Measurements from ENCODE around the gene C3orf22. TPM values are rescaled to one million over a fixed set of nuclear protein-coding genes. Genes with fewer than 3 reads are reported as not detected.

Gene C3orf22
- total and polyA plus RNA-seq, 12 donors = 0.26 TPM; not detected in 11

DNA sequence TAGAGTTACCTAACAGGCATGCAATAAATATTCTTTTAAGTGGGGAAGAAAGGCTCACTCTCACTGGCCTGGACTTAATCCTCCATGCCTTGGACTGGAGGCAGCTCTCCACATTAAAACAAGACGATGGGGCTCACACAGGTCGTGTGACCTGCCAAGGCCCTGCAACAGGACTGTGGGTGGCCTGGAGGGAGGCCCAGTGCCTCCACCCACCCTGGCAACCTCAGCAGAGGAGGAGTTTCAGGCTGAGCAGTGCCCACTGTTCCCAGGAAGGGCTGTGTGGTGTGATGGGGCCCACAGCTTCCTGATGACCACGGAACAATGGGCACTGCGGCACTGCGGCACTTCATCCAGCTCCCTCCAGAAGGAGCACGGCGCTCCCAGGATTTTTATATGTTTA is 46.7 kb downstream of the C3orf22 start:
- H3K4me3 ChIP-seq = no peak overlapping the region
- H3K4me1 ChIP-seq = peaks cover 0 to 11% (median 0%) of the 10 kb centered on the region in 9 donors
- intact Hi-C loops (cut with DNase I) = no loop called here
- no peak overlapping the region for H3K27ac ChIP-seq
- ATAC-seq (peak in 5 of 8 donors; percentile 15 to 62 (median 31)), DNase-seq (no peak)
- H3K9me3 ChIP-seq = no peaks in the 10 kb centered on the region
- TF ChIP-seq, protein P1, sequence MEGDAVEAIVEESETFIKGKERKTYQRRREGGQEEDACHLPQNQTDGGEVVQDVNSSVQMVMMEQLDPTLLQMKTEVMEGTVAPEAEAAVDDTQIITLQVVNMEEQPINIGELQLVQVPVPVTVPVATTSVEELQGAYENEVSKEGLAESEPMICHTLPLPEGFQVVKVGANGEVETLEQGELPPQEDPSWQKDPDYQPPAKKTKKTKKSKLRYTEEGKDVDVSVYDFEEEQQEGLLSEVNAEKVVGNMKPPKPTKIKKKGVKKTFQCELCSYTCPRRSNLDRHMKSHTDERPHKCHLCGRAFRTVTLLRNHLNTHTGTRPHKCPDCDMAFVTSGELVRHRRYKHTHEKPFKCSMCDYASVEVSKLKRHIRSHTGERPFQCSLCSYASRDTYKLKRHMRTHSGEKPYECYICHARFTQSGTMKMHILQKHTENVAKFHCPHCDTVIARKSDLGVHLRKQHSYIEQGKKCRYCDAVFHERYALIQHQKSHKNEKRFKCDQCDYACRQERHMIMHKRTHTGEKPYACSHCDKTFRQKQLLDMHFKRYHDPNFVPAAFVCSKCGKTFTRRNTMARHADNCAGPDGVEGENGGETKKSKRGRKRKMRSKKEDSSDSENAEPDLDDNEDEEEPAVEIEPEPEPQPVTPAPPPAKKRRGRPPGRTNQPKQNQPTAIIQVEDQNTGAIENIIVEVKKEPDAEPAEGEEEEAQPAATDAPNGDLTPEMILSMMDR (IDR thresholded peaks at IDR 0.05) = no peak
- H3K27me3 ChIP-seq = peaks cover 0 to 2% (median 0%) of the 10 kb centered on the region in 7 donors
- 66 to 73% methylated on average over 7 of the region's 7 CpGs for WGBS, 2 donors
- H3K36me3 ChIP-seq = no peaks in the 10 kb centered on the region

DNA sequence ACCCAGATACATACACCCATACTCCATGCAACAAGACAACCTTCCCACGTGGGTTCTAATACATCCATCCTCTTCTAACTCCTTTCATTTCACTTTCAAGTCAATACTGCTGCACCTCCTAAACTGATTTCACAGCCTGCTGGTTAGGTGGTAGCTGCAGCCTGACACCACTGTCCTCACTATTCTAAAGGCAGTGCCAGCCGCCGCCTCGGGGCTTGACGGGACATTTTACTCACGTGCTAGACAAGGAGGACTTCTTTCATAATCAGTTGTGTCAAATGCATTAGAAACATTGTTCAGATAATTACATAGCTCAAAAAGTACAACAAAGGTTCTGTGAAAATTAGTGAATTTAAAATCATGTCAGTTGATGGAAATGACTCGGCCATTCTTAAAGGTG is 47.4 kb downstream of the C3orf22 start:
- intact Hi-C loops (cut with DNase I) = no loop called here
- TF ChIP-seq, protein P1 (IDR thresholded peaks at IDR 0.05) = no peak
- WGBS, 2 donors = 56 to 69% methylated on average over 7 of the region's 7 CpGs
- no peak overlapping the region for H3K27ac ChIP-seq
- peaks cover 0 to 11% (median 0%) of the 10 kb centered on the region in 9 donors for H3K4me1 ChIP-seq
- H3K9me3 ChIP-seq = no peaks in the 10 kb centered on the region
- DNase-seq = no peak
- H3K4me3 ChIP-seq = no peak overlapping the region
- peak in 1 of 8 donors; percentile 37 for ATAC-seq
- no peaks in the 10 kb centered on the region for H3K36me3 ChIP-seq
- H3K27me3 ChIP-seq = peaks cover 0 to 2% (median 0%) of the 10 kb centered on the region in 7 donors

DNA sequence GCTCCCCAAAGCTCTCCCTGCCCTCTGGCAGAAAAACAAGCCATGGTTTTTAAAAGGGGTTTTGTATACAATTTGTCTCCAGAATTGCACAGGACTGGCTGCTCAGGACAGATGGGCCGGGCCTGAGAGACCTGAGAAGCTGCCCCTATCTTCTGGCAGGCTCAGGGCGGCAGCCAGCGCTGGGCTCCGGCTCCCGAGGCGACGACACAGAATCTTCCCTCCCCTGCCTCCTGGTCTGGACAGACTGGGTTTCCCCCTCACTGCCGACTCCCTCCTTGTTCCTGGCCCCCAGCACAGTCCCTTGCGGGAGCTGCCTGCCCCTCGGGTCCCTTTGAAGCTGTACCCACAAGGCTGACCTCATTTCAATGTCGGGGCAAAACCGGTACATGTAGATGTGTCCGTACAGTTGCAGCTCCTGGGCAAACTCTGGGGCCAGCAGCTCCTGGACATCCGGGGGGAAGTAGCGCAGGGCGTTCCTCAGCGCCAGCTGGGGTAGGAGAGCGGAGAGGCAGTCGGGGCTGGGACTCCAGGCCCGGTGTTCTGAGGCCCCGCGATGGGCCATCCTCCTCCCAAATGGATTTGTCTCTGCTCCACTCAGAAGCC is 48.3 kb downstream of the C3orf22 start:
- Histone ChIP-seq H3K36me3 (no peaks in the 10 kb centered on the region), H3K27ac (no peak overlapping the region), H3K9me3 (no peaks in the 10 kb centered on the region), H3K4me1 (peaks cover 0 to 11% (median 0%) of the 10 kb centered on the region in 9 donors), H3K27me3 (peaks cover 0 to 3% (median 0%) of the 10 kb centered on the region in 7 donors), H3K4me3 (no peak overlapping the region)
- DNase-seq (no peak), ATAC-seq (no peak)
- 66 to 73% methylated on average over 22 of the region's 22 CpGs for WGBS, 2 donors
- intact Hi-C loops (cut with DNase I) = no loop called here
- TF ChIP-seq, protein P1 (IDR thresholded peaks at IDR 0.05) = no peak

DNA sequence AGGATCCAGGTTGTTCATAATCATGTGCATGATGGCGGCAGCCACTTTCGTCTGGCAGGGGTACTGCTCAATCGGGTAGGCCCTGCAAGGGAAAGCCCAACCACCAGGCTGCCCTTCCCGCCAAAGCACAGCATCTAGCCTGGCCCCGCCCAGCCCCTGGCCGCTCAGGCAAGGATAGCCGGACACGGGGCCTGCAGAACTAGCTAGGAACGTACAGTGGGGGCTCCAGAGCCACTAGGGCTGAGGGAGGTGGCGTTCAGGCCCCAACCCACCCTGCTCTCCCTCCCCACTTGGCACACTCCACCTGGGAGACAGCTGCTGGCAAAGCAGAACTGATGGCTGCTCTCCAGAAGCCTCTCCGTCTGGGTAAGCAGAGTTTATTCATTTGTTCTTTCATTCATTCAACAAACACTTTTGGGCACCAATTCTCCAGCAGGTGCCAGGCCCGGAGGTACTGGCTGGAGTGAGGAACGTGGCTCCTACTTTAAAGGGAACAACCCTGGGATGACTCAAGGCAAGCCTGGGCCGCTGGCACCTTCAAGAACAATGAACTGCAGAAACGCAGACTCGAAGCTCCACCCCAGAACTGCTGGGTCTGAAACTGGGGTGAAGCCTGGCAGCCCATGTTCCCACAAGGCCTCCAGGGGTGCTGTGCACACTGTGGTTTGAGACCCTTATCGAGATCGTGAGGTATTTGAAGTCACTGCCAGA is 49.0 kb downstream of the C3orf22 start:
- Histone ChIP-seq H3K36me3 (no peaks in the 10 kb centered on the region), H3K27ac (no peak overlapping the region), H3K4me3 (no peak overlapping the region), H3K4me1 (peaks cover 0 to 11% (median 0%) of the 10 kb centered on the region in 9 donors), H3K9me3 (no peaks in the 10 kb centered on the region), H3K27me3 (peaks cover 0 to 5% (median 0%) of the 10 kb centered on the region in 7 donors)
- intact Hi-C loops (cut with DNase I) = no loop called here
- TF ChIP-seq, protein P1 (IDR thresholded peaks at IDR 0.05) = no peak
- DNase-seq (no peak), ATAC-seq (no peak)
- WGBS, 2 donors = 63 to 69% methylated on average over 18 of the region's 18 CpGs

Data from heart right ventricle (tissue), 16 donors.